Fibroblast of the aortic adventitia (primary cell): ENCODE results near the gene TAOK1. TPM values are rescaled to one million over a fixed set of nuclear protein-coding genes. Genes with fewer than 3 reads are reported as not detected.

ENCODE experiments used
- DNase-seq: peaks from one replicate; pipeline ENCODE4 v3.0.0-alpha.2; 2010; ENCODE audit warnings: low read depth
- H3K4me3 ChIP-seq: 2 replicates; pipeline ENCODE4 v1.5.1; 2011; ENCODE audit warnings: low read depth, mild to moderate bottlenecking, control low read depth, low read length, moderate library complexity
- CTCF ChIP-seq: IDR thresholded peaks from 2 replicates; pipeline ENCODE4 v1.5.1; 2011; ENCODE audit warnings: mild to moderate bottlenecking, low read length, control low read depth, inconsistent platforms; ENCODE audit not compliant: insufficient read depth
- total RNA-seq: library from RNA; depleted of rRNA; stranded (reverse); fragments of >200 nt; gene quantifications from 2 replicates; pipeline ENCODE4 v1.2.3, GENCODE V29; 2012; ENCODE audit warnings: low replicate concordance

The TAOK1 gene
- total RNA-seq, 1 donor: 71.8 TPM

GRCh38 chr17:29571883-29572681, 181.9 kb downstream of the TAOK1 start:
- H3K4me3 ChIP-seq: no peak overlapping the region
- no peak for TF ChIP-seq CTCF
- DNase-seq: no peak

- peak; percentile 47 for DNase-seq
- peak; percentile 59 for TF ChIP-seq CTCF
- no peak overlapping the region for H3K4me3 ChIP-seq
Measured at GRCh38 chr17:29572691-29573557, 182.8 kb downstream of the TAOK1 start.

- TF ChIP-seq CTCF: no peak
- DNase-seq: no peak
- no peak overlapping the region for H3K4me3 ChIP-seq
Measured at GRCh38 chr17:29573558-29573869, 183.4 kb downstream of the TAOK1 start.

GRCh38 chr17:29573871-29574731, 183.9 kb downstream of the TAOK1 start:
- no peak for TF ChIP-seq CTCF
- no peak for DNase-seq
- no peak overlapping the region for H3K4me3 ChIP-seq

GRCh38 chr17:29574732-29575510, 184.8 kb downstream of the TAOK1 start:
- DNase-seq: no peak
- TF ChIP-seq CTCF: no peak
- H3K4me3 ChIP-seq: no peak overlapping the region

- H3K4me3 ChIP-seq: no peak overlapping the region
- no peak for TF ChIP-seq CTCF
- no peak for DNase-seq
Measured at GRCh38 chr17:29575511-29576213, 185.5 kb downstream of the TAOK1 start.
